Activated naive CD4-positive, alpha-beta T cell treated with anti-CD3 and anti-CD28 coated beads, Interleukin-2, amount 50 U/mL, for 24 hours (primary cell): ENCODE data around the gene DDRGK1.
A peak's percentile ranks its signal among the peaks of the same experiment; 100 is the strongest.
"Not testable (repeated sequence)": the region's sequence is repeated elsewhere in the genome, so short reads cannot be mapped to it uniquely, and the experiment has no call there.

Experiments
- H3K27ac Mint-ChIP-seq: one replicate; pipeline ENCODE4 v1.8.0; 2021; ENCODE audit warnings: mild to moderate bottlenecking, mixed read lengths
- H3K27me3 Mint-ChIP-seq: one replicate; pipeline ENCODE4 v1.8.0; 2021; ENCODE audit warnings: mixed read lengths
- H3K36me3 Mint-ChIP-seq: one replicate; pipeline ENCODE4 v1.8.0; 2021; ENCODE audit warnings: mixed read lengths
- H3K4me1 Mint-ChIP-seq: one replicate; pipeline ENCODE4 v1.8.0; 2021; ENCODE audit warnings: mixed read lengths
- H3K4me3 Mint-ChIP-seq: one replicate; pipeline ENCODE4 v1.8.0; 2021; ENCODE audit warnings: mild to moderate bottlenecking, mixed read lengths
- H3K9me3 Mint-ChIP-seq: one replicate; pipeline ENCODE4 v1.8.0; 2021; ENCODE audit warnings: mixed read lengths

DDRGK1 gene

GRCh38 chr20:3227506-3227905 lies 23.0 kb upstream of the DDRGK1 start:
- no peaks in the 10 kb centered on the region for H3K9me3 Mint-ChIP-seq
- H3K4me1 Mint-ChIP-seq = peaks cover 12% of the 10 kb centered on the region
- H3K36me3 Mint-ChIP-seq = no peaks in the 10 kb centered on the region
- H3K27ac Mint-ChIP-seq = no peak overlapping the region
- no peak overlapping the region for H3K4me3 Mint-ChIP-seq
- H3K27me3 Mint-ChIP-seq = no peaks in the 10 kb centered on the region

- Mint-ChIP-seq H3K4me1 (peaks cover 14% of the 10 kb centered on the region), H3K9me3 (no peaks in the 10 kb centered on the region), H3K27me3 (no peaks in the 10 kb centered on the region), H3K36me3 (no peaks in the 10 kb centered on the region), H3K27ac (no peak overlapping the region), H3K4me3 (no peak overlapping the region)
Measured at GRCh38 chr20:3226864-3227263, 22.4 kb upstream of the DDRGK1 start.

DNA sequence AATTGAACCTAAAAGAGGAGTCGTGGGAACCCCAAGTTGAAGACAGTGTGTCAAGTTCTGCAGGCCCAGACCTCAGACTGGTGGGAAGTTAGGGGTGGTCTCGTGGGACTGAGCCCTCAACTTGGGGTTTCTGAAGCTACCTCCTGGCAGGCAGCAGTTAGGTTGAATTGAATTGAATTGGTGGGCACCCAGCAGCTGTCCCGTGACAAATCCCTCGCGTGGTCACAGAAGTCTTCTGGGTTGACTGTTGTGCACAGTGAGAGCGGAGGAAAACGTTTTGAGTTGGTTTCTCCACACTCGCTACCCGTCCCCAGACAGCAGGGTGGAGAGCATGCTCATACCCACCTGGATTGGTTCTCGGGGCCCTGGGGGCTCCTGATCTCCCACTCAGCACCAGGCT lies 21.6 kb upstream of the DDRGK1 start:
- H3K27ac Mint-ChIP-seq = no peak overlapping the region

DNA sequence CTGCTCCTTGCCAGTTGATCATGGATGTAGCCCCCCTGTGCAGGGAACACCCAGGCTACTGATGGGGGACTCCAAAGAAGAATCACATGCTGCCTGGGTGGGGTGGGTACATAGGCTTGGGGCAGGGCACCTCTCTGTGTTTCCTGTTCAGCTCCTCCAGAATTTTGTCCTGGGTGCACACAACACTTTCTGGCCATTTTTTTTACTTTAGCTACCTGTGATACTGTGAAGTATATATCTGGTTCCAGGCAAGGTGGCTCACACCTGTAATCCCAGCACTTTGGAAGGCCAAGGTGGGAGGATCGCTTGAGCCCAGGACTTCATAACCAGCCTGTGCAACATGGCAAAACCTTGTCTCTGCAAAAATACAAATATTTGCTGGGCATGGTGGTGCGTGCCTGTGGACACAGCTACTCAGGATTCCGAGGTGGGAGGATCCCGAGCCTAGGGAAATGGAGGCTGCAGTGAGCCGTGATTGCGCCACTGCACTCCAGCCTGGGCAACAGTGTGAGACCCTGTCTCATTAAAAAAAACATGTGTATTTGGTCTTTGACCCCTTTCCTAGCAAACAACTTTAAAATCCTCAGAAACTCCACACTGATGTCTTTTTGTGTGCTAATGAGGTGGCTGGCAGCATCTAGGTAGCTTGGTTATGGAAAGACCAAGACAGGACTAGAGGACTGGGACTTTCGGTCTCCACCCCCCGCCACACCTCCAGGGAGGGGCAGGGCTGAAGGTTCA lies 20.4 kb upstream of the DDRGK1 start:
- no peak overlapping the region for H3K4me3 Mint-ChIP-seq
- no peaks in the 10 kb centered on the region for H3K27me3 Mint-ChIP-seq
- H3K4me1 Mint-ChIP-seq = peaks cover 23% of the 10 kb centered on the region
- peaks cover 8% of the 10 kb centered on the region for H3K36me3 Mint-ChIP-seq
- H3K9me3 Mint-ChIP-seq = no peaks in the 10 kb centered on the region
- no peak overlapping the region for H3K27ac Mint-ChIP-seq

More for the DNA sequence above, 21.6 kb upstream of the DDRGK1 start:
- H3K27me3 Mint-ChIP-seq = no peaks in the 10 kb centered on the region
- H3K9me3 Mint-ChIP-seq = no peaks in the 10 kb centered on the region
- H3K4me1 Mint-ChIP-seq = peaks cover 18% of the 10 kb centered on the region
- peaks cover 4% of the 10 kb centered on the region for H3K36me3 Mint-ChIP-seq
- no peak overlapping the region for H3K4me3 Mint-ChIP-seq

- Mint-ChIP-seq H3K36me3 (peaks cover 8% of the 10 kb centered on the region), H3K27me3 (no peaks in the 10 kb centered on the region), H3K4me3 (no peak overlapping the region), H3K27ac (no peak overlapping the region), H3K9me3 (no peaks in the 10 kb centered on the region), H3K4me1 (peaks cover 23% of the 10 kb centered on the region)
Measured at GRCh38 chr20:3223994-3224680, 19.7 kb upstream of the DDRGK1 start.

DNA sequence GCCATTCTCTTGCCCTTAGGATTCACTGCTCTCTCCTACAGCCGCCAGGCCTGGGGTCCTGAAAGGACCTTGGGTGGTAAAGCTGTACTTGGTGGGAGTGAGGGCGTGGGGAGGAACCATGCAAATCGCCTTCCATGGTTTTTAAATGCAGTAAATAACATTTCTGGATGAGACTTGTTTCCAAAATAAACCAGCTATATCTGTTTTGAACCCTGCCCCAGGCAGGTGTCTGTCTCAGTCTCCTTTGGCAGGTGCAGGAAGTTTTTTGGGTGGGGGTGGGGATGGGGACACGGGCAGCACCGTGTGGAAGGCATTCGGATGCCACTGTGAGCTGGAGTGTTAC lies 19.1 kb upstream of the DDRGK1 start:
- Mint-ChIP-seq H3K27ac (no peak overlapping the region), H3K27me3 (no peaks in the 10 kb centered on the region), H3K4me3 (no peak overlapping the region), H3K36me3 (peaks cover 8% of the 10 kb centered on the region), H3K9me3 (no peaks in the 10 kb centered on the region), H3K4me1 (peaks cover 23% of the 10 kb centered on the region)

GRCh38 chr20:3222635-3223600 lies 18.4 kb upstream of the DDRGK1 start:
- no peaks in the 10 kb centered on the region for H3K27me3 Mint-ChIP-seq
- no peaks in the 10 kb centered on the region for H3K9me3 Mint-ChIP-seq
- no peak overlapping the region for H3K4me3 Mint-ChIP-seq
- peaks cover 8% of the 10 kb centered on the region for H3K36me3 Mint-ChIP-seq
- peak overlapping the region; percentile 51 for H3K27ac Mint-ChIP-seq
- peaks cover 23% of the 10 kb centered on the region for H3K4me1 Mint-ChIP-seq

GRCh38 chr20:3221398-3222226 lies 17.1 kb upstream of the DDRGK1 start:
- H3K9me3 Mint-ChIP-seq = no peaks in the 10 kb centered on the region
- H3K36me3 Mint-ChIP-seq = peaks cover 8% of the 10 kb centered on the region
- no peak overlapping the region for H3K27ac Mint-ChIP-seq
- H3K27me3 Mint-ChIP-seq = no peaks in the 10 kb centered on the region
- H3K4me3 Mint-ChIP-seq = no peak overlapping the region
- peaks cover 23% of the 10 kb centered on the region for H3K4me1 Mint-ChIP-seq

DNA sequence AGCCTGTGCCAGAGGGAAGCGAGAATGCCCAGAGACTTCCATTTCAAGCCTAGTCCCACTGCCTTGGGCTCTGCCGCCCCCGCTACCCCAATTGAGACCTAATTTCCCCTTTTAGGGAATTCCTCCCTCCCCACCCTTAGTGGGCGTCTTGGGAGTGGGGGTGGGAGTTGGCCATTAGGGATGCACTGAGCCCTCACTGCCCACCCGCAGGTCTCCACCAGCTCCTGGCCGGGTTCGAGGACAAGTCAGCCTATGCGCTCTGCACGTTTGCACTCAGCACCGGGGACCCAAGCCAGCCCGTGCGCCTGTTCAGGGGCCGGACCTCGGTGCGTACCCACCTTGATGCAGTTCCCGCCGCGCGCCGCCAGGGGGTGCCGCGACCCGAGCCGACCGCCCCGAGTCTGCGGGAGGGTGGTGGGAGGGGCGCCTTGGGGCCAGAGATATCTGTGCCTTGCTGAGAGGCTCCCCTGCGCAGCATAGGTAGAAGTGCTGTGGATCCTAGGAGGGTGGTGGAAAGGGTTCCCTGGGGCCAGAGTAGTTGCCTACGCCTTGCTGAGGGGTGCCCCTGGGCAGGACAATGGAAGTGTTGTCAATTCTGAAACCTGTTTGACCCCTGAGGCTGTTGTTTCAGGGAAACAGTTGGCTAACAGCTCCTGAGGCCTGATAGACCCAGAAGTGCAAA lies 14.0 kb upstream of the DDRGK1 start:
- Mint-ChIP-seq H3K9me3 (no peaks in the 10 kb centered on the region), H3K27ac (no peak overlapping the region), H3K36me3 (peaks cover 12% of the 10 kb centered on the region), H3K27me3 (no peaks in the 10 kb centered on the region), H3K4me1 (peaks cover 22% of the 10 kb centered on the region), H3K4me3 (no peak overlapping the region)

DNA sequence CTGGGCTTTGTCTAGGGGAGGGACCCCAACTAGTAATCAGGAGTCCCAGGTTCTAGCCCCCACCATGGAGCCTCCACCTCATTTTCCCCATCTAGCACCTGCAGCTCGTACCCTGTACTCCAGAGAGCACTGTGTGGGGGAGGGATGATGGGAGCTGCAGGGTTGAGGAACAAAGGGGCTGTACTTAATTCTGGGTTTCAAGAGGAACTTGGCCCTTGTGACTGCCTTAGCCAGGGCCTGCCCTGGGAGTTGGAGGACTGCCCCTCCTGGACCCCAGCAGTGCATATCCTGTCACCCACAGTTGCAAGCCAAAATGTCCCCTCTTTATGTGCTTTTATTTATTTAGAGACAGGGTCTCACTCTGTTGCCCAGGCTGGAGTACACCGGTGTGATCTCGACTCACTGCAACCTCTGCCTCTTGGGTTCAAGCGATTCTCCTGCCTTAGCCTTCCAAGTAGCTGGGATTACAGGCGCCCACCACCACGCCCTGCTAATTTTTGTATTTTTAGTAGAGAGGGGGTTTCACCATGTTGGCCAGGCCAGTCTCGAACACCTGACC lies 11.0 kb upstream of the DDRGK1 start:
- H3K27ac Mint-ChIP-seq, H3K36me3 Mint-ChIP-seq, H3K4me3 Mint-ChIP-seq, H3K9me3 Mint-ChIP-seq, H3K27me3 Mint-ChIP-seq: not testable (repeated sequence)
- H3K4me1 Mint-ChIP-seq = peaks cover 12% of the 10 kb centered on the region

- Mint-ChIP-seq H3K27ac (no peak overlapping the region), H3K4me3 (no peak overlapping the region), H3K27me3 (no peaks in the 10 kb centered on the region), H3K9me3 (no peaks in the 10 kb centered on the region), H3K4me1 (peaks cover 26% of the 10 kb centered on the region), H3K36me3 (peaks cover 10% of the 10 kb centered on the region)
Measured at GRCh38 chr20:3213226-3213625, 8.7 kb upstream of the DDRGK1 start.

- peaks cover 10% of the 10 kb centered on the region for H3K36me3 Mint-ChIP-seq
- H3K9me3 Mint-ChIP-seq = no peaks in the 10 kb centered on the region
- H3K27ac Mint-ChIP-seq = peak overlapping the region; percentile 30
- peaks cover 26% of the 10 kb centered on the region for H3K4me1 Mint-ChIP-seq
- H3K4me3 Mint-ChIP-seq = peak overlapping the region; percentile 100
- H3K27me3 Mint-ChIP-seq = no peaks in the 10 kb centered on the region
Measured at GRCh38 chr20:3210346-3210745, 5.9 kb upstream of the DDRGK1 start.

- Mint-ChIP-seq H3K4me1 (peaks cover 26% of the 10 kb centered on the region), H3K4me3 (peak overlapping the region; percentile 100), H3K27me3 (no peaks in the 10 kb centered on the region), H3K9me3 (no peaks in the 10 kb centered on the region), H3K36me3 (peaks cover 10% of the 10 kb centered on the region), H3K27ac (peak overlapping the region; percentile 91)
Measured at GRCh38 chr20:3209946-3210317, 5.5 kb upstream of the DDRGK1 start.

GRCh38 chr20:3209257-3209945 lies 4.9 kb upstream of the DDRGK1 start, which contains the start of gene ITPA:
TSS of gene ITPA (plus strand) at chr20:3209498. CDS start at chr20:3209552, 54 bp downstream.
- Mint-ChIP-seq H3K4me1 (peaks cover 26% of the 10 kb centered on the region), H3K27ac (peak within 1 kb of the TSS; percentile 91), H3K4me3 (peak within 1 kb of the TSS; percentile 100), H3K9me3 (no peaks in the 10 kb centered on the region), H3K36me3 (peaks cover 10% of the 10 kb centered on the region), H3K27me3 (no peaks in the 10 kb centered on the region)
